ENCODE results near the gene CELF4. TPM values are rescaled to one million over a fixed set of nuclear protein-coding genes. Genes with fewer than 3 reads are reported as not detected.

The CELF4 gene
- total RNA-seq, 1 experiment from 2014 or later, result 0.11 TPM

- no peak for TF ChIP-seq CTCF (IDR thresholded peaks at IDR 0.05; ENCODE audit: insufficient read depth in 1 of 2, low read depth in 1 of 2, low read length in 1 of 2, severe bottlenecking in 1 of 2, unreplicated experiment in 1 of 2)
- no peak for DNase-seq
- H3K9me3 ChIP-seq, result no peaks in the 10 kb centered on the region
- intact Hi-C loops (cut with micrococcal nuclease; ENCODE audit: unreplicated experiment), result no loop called here
- CTCF ChIA-PET, result no interaction called here
- no peak overlapping the region for H3K4me3 ChIP-seq (ENCODE audit: low read depth, low read length)
- Mint-ChIP-seq H3K4me1 (ENCODE audit: low read depth, unreplicated experiment) (no peaks in the 10 kb centered on the region), H3K27ac (ENCODE audit: unreplicated experiment) (no peak overlapping the region), H3K4me3 (ENCODE audit: unreplicated experiment) (no peak overlapping the region), H3K9me3 (ENCODE audit: unreplicated experiment) (no peaks in the 10 kb centered on the region), H3K36me3 (ENCODE audit: insufficient read depth, unreplicated experiment) (no peaks in the 10 kb centered on the region), H3K27me3 (ENCODE audit: insufficient read depth, unreplicated experiment) (peaks cover 10% of the 10 kb centered on the region)
- no TSS peak for BruUV-seq (replicated peaks)
- no peaks in the 10 kb centered on the region for H3K4me1 ChIP-seq
- POLR2A ChIA-PET, result no interaction called here
- H3K36me3 ChIP-seq (ENCODE audit: control insufficient read depth, insufficient read depth, low read length), result no peaks in the 10 kb centered on the region
- H3K27me3 ChIP-seq (replicated peaks; ENCODE audit: control insufficient read depth, insufficient read depth, low read length), result no peaks in the 10 kb centered on the region
These were observed 69.0 kb downstream of the CELF4 start for GRCh38 chr18:37496568-37496967.

GRCh38 chr18:37495354-37495753 is 70.2 kb downstream of the CELF4 start:
- Histone ChIP-seq H3K4me1 (no peaks in the 10 kb centered on the region), H3K9me3 (no peaks in the 10 kb centered on the region), H3K4me3 (ENCODE audit: low read depth, low read length) (no peak overlapping the region), H3K36me3 (ENCODE audit: control insufficient read depth, insufficient read depth, low read length) (no peaks in the 10 kb centered on the region), H3K27me3 (replicated peaks; ENCODE audit: control insufficient read depth, insufficient read depth, low read length) (no peaks in the 10 kb centered on the region)
- Mint-ChIP-seq H3K27me3 (ENCODE audit: insufficient read depth, unreplicated experiment) (peaks cover 11% of the 10 kb centered on the region), H3K4me1 (ENCODE audit: low read depth, unreplicated experiment) (no peaks in the 10 kb centered on the region), H3K36me3 (ENCODE audit: insufficient read depth, unreplicated experiment) (no peaks in the 10 kb centered on the region), H3K4me3 (ENCODE audit: unreplicated experiment) (no peak overlapping the region), H3K27ac (ENCODE audit: unreplicated experiment) (no peak overlapping the region), H3K9me3 (ENCODE audit: unreplicated experiment) (no peaks in the 10 kb centered on the region)
- DNase-seq, result no peak
- ChIA-PET POLR2A (no interaction called here), CTCF (no interaction called here)
- no peak for TF ChIP-seq CTCF (IDR thresholded peaks at IDR 0.05; ENCODE audit: insufficient read depth in 1 of 2, low read depth in 1 of 2, low read length in 1 of 2, severe bottlenecking in 1 of 2, unreplicated experiment in 1 of 2)
- no TSS peak for BruUV-seq (replicated peaks)
- intact Hi-C loops (cut with micrococcal nuclease; ENCODE audit: unreplicated experiment), result no loop called here

GRCh38 chr18:37494406-37494805 is 71.2 kb downstream of the CELF4 start:
- ChIA-PET CTCF (no interaction called here), POLR2A (no interaction called here)
- Histone ChIP-seq H3K4me3 (ENCODE audit: low read depth, low read length) (no peak overlapping the region), H3K4me1 (no peaks in the 10 kb centered on the region), H3K27me3 (replicated peaks; ENCODE audit: control insufficient read depth, insufficient read depth, low read length) (no peaks in the 10 kb centered on the region), H3K36me3 (ENCODE audit: control insufficient read depth, insufficient read depth, low read length) (no peaks in the 10 kb centered on the region), H3K9me3 (no peaks in the 10 kb centered on the region)
- DNase-seq, result no peak
- Mint-ChIP-seq H3K4me3 (ENCODE audit: unreplicated experiment) (no peak overlapping the region), H3K9me3 (ENCODE audit: unreplicated experiment) (no peaks in the 10 kb centered on the region), H3K27me3 (ENCODE audit: insufficient read depth, unreplicated experiment) (peaks cover 11% of the 10 kb centered on the region), H3K4me1 (ENCODE audit: low read depth, unreplicated experiment) (no peaks in the 10 kb centered on the region), H3K36me3 (ENCODE audit: insufficient read depth, unreplicated experiment) (no peaks in the 10 kb centered on the region), H3K27ac (ENCODE audit: unreplicated experiment) (no peak overlapping the region)
- TF ChIP-seq CTCF (IDR thresholded peaks at IDR 0.05; ENCODE audit: insufficient read depth in 1 of 2, low read depth in 1 of 2, low read length in 1 of 2, severe bottlenecking in 1 of 2, unreplicated experiment in 1 of 2), result no peak
- intact Hi-C loops (cut with micrococcal nuclease; ENCODE audit: unreplicated experiment), result no loop called here
- BruUV-seq (replicated peaks), result no TSS peak
